Skin epidermis (tissue), 12 donors: ENCODE data around the gene GBP1.
"Not testable (repeated sequence)": the region's sequence is repeated elsewhere in the genome, so short reads cannot be mapped to it uniquely, and the experiment has no call there.

Source experiments
- H3K27ac ChIP-seq, 21 experiments: fragments of 200-600 bp; sonication (generic) in 11 of 21; one replicate each; pipeline ENCODE4 v1.5.0; 2020; ENCODE audit warnings: mild to moderate bottlenecking in 3 of 21, inconsistent platforms in 2 of 21, moderate library complexity in 2 of 21
- H3K4me3 ChIP-seq, 7 experiments: fragments of 200-600 bp; sonication (generic) in 2 of 7; one replicate each; pipeline ENCODE4 v1.5.0; 2020; ENCODE audit warnings: inconsistent platforms in 2 of 7, mild to moderate bottlenecking in 2 of 7, moderate library complexity in 1 of 7

GBP1 gene

GRCh38 chr1:89065079-89065868 lies at the start of gene GBP1:
Gene GBP1, minus strand, starts transcription at chr1:89065208. Its CDS starts 1,974 bp downstream, at chr1:89063234.
- Histone ChIP-seq H3K4me3 (peak within 1 kb of the TSS; percentile 30 to 55 (median 48)), H3K27ac (peak within 1 kb of the TSS; percentile 29 to 92 (median 84))

- H3K27ac ChIP-seq: no peak overlapping the region
- no peak overlapping the region for H3K4me3 ChIP-seq
Observed at GRCh38 chr1:89114662-89115061, 49.7 kb upstream of the GBP1 start.

GRCh38 chr1:89112871-89113613 lies 48.0 kb upstream of the GBP1 start:
- H3K27ac ChIP-seq: peak overlapping the region in 1 of 21 experiments; percentile 22
- H3K4me3 ChIP-seq: no peak overlapping the region

GRCh38 chr1:89104687-89105086 lies 39.7 kb upstream of the GBP1 start:
- H3K4me3 ChIP-seq: no peak overlapping the region

GRCh38 chr1:89104147-89104546 lies 39.1 kb upstream of the GBP1 start:
- Histone ChIP-seq H3K4me3 (no peak overlapping the region), H3K27ac (no peak overlapping the region)

More at GRCh38 chr1:89104687-89105086, 39.7 kb upstream of the GBP1 start:
- no peak overlapping the region for H3K27ac ChIP-seq

GRCh38 chr1:89102021-89102420 lies 37.0 kb upstream of the GBP1 start:
- Histone ChIP-seq H3K27ac (no peak overlapping the region), H3K4me3 (no peak overlapping the region)

GRCh38 chr1:89100412-89100811 lies 35.4 kb upstream of the GBP1 start:
- H3K27ac ChIP-seq: no peak overlapping the region
- H3K4me3 ChIP-seq: no peak overlapping the region

- H3K27ac ChIP-seq: no peak overlapping the region
- H3K4me3 ChIP-seq: no peak overlapping the region
Observed at GRCh38 chr1:89098857-89099256, 33.8 kb upstream of the GBP1 start.

GRCh38 chr1:89095737-89096136 lies 30.7 kb upstream of the GBP1 start:
- H3K27ac ChIP-seq: no peak overlapping the region
- no peak overlapping the region for H3K4me3 ChIP-seq

GRCh38 chr1:89089962-89090361 lies 25.0 kb upstream of the GBP1 start:
- Histone ChIP-seq H3K4me3 (no peak overlapping the region), H3K27ac (no peak overlapping the region)

- H3K4me3 ChIP-seq: no peak overlapping the region
- no peak overlapping the region for H3K27ac ChIP-seq
Observed at GRCh38 chr1:89088572-89088971, 23.6 kb upstream of the GBP1 start.

- no peak overlapping the region for H3K4me3 ChIP-seq
- H3K27ac ChIP-seq: no peak overlapping the region
Observed at GRCh38 chr1:89087241-89087640, 22.2 kb upstream of the GBP1 start.

- no peak overlapping the region for H3K4me3 ChIP-seq
- no peak overlapping the region for H3K27ac ChIP-seq
Observed at GRCh38 chr1:89085781-89086180, 20.8 kb upstream of the GBP1 start.

GRCh38 chr1:89081005-89081404 lies 16.0 kb upstream of the GBP1 start:
- H3K4me3 ChIP-seq: no peak overlapping the region
- peak overlapping the region in 6 of 21 experiments; percentile 34 to 57 (median 50) for H3K27ac ChIP-seq

- peak overlapping the region in 3 of 21 experiments; percentile 25 to 57 (median 47) for H3K27ac ChIP-seq
- H3K4me3 ChIP-seq: not testable (repeated sequence)
Observed at GRCh38 chr1:89080068-89080467, 15.1 kb upstream of the GBP1 start.

GRCh38 chr1:89072466-89073065 lies 7.6 kb upstream of the GBP1 start:
- H3K27ac ChIP-seq, H3K4me3 ChIP-seq: not testable (repeated sequence)

- Histone ChIP-seq H3K4me3 (peak overlapping the region in 2 of 7 experiments; percentile 8 to 22), H3K27ac (peak overlapping the region in 10 of 21 experiments; percentile 20 to 89 (median 56))
Observed at GRCh38 chr1:89070509-89070908, 5.5 kb upstream of the GBP1 start.

GRCh38 chr1:89069951-89070350 lies 4.9 kb upstream of the GBP1 start:
- peak overlapping the region in 5 of 7 experiments; percentile 5 to 22 (median 13) for H3K4me3 ChIP-seq
- H3K27ac ChIP-seq: peak overlapping the region in 15 of 21 experiments; percentile 11 to 89 (median 52)

GRCh38 chr1:89068291-89068690 lies 3.3 kb upstream of the GBP1 start:
- Histone ChIP-seq H3K27ac (peak overlapping the region in 6 of 21 experiments; percentile 3 to 89 (median 16)), H3K4me3 (no peak overlapping the region)

- Histone ChIP-seq H3K4me3 (peak overlapping the region; percentile 30 to 55 (median 48)), H3K27ac (peak overlapping the region; percentile 29 to 92 (median 84))
Observed at GRCh38 chr1:89064632-89065031, 376 bp downstream of the GBP1 start.
